IPS DF 6.9 (cell line): ENCODE measurements around the gene HNRNPA3.
"Not testable (repeated sequence)": the region's sequence is repeated elsewhere in the genome, so short reads cannot be mapped to it uniquely, and the experiment has no call there.

Experiments used
- DNase-seq: peaks from one replicate; pipeline ENCODE4 v3.0.0-alpha.2; 2013; ENCODE audit warnings: low read depth, low spot score
- H3K27ac ChIP-seq: one replicate; pipeline ENCODE4 v1.5.1; 2013; ENCODE audit warnings: low read length, control low read depth
- H3K27me3 ChIP-seq: 2 replicates; pipeline ENCODE4 v1.6.1; 2013; ENCODE audit warnings: mild to moderate bottlenecking, low read length; ENCODE audit not compliant: control insufficient read depth, insufficient read depth
- H3K36me3 ChIP-seq: 2 replicates; pipeline ENCODE4 v1.6.1; 2013; ENCODE audit warnings: low read length; ENCODE audit not compliant: control insufficient read depth, insufficient read depth
- H3K4me1 ChIP-seq: 2 replicates; pipeline ENCODE4 v1.6.1; 2013; ENCODE audit warnings: low read length; ENCODE audit not compliant: control insufficient read depth, insufficient read depth
- H3K4me3 ChIP-seq: 2 replicates; pipeline ENCODE4 v1.5.1; 2013; ENCODE audit warnings: mild to moderate bottlenecking, low read length
- H3K9me3 ChIP-seq: 2 replicates; pipeline ENCODE4 v1.6.1; 2013; ENCODE audit warnings: low read length, inconsistent platforms; ENCODE audit not compliant: control insufficient read depth, insufficient read depth
- WGBS: extraction: QIAGEN DNeasy Blood & Tissue Kit; methylation state at CpG from one replicate; pipeline ENCODE4 v1.1.7; 2013; ENCODE audit warnings: mixed read lengths, missing lambda C conversion rate; ENCODE audit not compliant: insufficient read length, insufficient coverage; 5-methylcytosine and 5-hydroxymethylcytosine counted together

HNRNPA3 gene

DNA sequence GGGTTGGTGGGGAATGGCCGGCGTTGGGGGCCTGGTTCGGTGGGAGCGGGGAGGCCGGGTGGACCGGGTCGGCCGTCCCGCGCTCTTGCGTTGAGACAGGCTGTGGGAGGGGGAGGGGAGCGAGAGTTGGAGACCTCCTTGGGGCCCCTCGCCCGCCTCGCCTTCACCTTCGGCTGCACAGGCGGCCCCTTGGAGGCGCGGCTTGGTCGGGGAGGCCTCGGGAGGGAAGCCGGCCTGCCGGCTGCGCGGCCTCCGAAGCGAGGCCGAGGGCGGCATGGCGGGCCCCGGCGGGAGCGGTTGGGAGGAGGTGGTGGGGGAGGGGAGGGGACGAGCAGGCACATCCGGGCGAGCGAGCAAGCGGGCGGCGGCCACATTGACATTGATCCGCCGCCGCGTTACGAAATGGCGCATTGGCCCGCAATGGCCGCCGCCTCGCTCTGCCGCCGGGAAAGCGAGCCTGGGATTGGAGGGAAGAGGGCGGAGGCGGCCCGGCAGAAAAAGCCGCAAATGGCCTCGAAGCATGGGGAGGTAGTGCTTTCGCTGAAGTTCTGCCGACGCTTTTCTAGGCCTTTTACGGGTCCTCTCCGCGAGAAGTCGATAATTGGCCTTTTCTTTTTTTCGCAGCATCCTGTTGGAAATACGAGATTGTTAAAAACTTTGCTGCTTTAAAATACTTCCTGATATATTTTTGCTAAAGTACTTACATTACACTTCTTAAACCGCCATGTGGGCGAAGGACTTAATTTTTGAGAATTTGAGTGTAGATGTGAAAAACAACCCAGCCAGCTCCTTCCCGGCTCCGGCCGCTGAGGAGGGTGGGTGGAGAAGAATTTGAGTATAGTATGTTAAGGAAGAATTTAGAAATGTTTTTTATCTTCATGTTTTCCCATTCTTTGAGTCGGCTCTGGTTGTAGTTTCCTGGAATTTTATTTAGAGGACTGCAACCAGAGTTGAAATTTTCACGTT, 580 bp downstream of the HNRNPA3 start:
- WGBS, result no CpG with 5 or more reads among the region's 74 CpGs
- no peak overlapping the region for H3K27ac ChIP-seq
- H3K4me1 ChIP-seq, result no peaks in the 10 kb centered on the region
- H3K27me3 ChIP-seq, result no peaks in the 10 kb centered on the region
- peak overlapping the region; percentile 98 for H3K4me3 ChIP-seq
- H3K9me3 ChIP-seq, result no peaks in the 10 kb centered on the region
- no peak for DNase-seq
- H3K36me3 ChIP-seq, result peaks cover 8% of the 10 kb centered on the region; the same call in 1 of the 2 replicates

DNA sequence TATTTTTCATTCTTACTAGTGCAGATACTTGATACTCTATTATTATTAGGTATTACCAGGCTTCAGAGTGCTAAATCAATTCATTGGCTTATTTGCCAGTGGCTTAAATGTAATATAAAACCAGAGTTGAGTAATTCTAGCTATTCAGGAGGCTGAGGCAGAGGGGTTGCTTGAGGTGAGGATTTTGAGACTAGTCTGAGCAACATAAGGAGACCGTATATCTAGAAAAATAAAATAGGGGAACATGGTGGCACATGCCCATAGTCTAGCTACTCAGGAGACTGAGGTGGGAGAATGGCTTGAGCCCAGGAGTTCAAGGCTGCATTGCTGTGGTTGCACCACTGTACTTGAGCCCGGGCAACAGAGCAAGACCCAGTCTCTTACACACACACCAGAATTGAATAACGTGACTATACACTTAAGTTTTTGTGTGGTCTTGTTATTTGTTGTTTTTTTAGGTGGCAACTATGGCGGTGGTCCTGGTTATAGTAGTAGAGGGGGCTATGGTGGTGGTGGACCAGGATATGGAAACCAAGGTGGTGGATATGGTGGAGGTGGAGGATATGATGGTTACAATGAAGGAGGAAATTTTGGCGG, 4.8 kb downstream of the HNRNPA3 start:
- H3K9me3 ChIP-seq, result no peaks in the 10 kb centered on the region
- H3K4me3 ChIP-seq, result no peak overlapping the region
- no peaks in the 10 kb centered on the region for H3K4me1 ChIP-seq
- peaks cover 17% of the 10 kb centered on the region; the same call in 1 of the 2 replicates for H3K36me3 ChIP-seq
- H3K27ac ChIP-seq, result no peak overlapping the region
- no peak for DNase-seq
- no CpG with 5 or more reads among the region's 5 CpGs for WGBS
- no peaks in the 10 kb centered on the region for H3K27me3 ChIP-seq

DNA sequence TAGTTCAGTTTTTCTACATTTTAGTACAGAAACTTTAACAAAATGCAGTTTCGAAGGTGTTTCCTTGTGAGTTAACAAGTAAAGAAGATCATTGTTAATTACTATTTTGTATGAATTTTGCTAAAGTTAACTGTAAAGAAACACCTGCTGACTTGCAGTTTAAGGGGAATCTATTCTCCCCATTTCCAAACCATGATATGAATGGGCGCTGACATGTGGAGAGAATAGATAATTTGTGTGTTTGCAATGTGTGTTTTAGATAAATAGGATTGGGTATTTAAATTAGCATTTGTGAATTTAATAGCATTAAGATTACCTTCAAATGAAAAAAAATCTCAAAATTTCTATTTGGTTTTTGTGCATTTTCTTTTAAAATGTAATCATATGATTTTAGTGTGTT, 7.2 kb downstream of the HNRNPA3 start:
- not testable (repeated sequence) for DNase-seq, H3K27ac ChIP-seq, H3K4me1 ChIP-seq

DNA sequence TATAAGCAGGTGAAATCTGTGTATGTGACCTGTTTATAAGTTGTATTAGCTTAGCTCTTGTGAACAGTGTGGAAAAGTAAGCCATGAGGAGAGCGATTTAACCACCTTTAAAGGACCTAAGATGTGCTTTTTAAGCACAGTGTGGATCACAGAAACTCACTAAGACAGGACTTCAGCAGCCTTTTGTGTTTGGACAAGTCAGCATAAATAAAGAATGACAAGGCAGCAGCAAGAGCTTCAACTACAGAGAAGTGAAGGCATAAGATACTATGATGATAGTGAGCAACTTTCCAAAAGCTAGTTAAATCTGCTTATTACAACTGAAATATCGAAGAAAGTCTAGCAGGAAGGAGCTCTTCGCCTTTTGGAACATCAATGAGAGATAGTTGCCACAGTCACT, 8.9 kb downstream of the HNRNPA3 start:
- no peak overlapping the region for H3K4me3 ChIP-seq
- H3K4me1 ChIP-seq, result no peaks in the 10 kb centered on the region
- no peak overlapping the region for H3K27ac ChIP-seq
- H3K9me3 ChIP-seq, result no peaks in the 10 kb centered on the region
- WGBS, result no CpG with 5 or more reads among the region's 3 CpGs
- H3K27me3 ChIP-seq, result no peaks in the 10 kb centered on the region
- peaks cover 16% of the 10 kb centered on the region; the same call in 1 of the 2 replicates for H3K36me3 ChIP-seq
- DNase-seq, result no peak

More for the DNA sequence above, 7.2 kb downstream of the HNRNPA3 start:
- no CpG with 5 or more reads among the region's 2 CpGs for WGBS
- not testable (repeated sequence) for H3K4me3 ChIP-seq, H3K27me3 ChIP-seq, H3K9me3 ChIP-seq
- peaks cover 20% of the 10 kb centered on the region; the same call in 1 of the 2 replicates for H3K36me3 ChIP-seq

DNA sequence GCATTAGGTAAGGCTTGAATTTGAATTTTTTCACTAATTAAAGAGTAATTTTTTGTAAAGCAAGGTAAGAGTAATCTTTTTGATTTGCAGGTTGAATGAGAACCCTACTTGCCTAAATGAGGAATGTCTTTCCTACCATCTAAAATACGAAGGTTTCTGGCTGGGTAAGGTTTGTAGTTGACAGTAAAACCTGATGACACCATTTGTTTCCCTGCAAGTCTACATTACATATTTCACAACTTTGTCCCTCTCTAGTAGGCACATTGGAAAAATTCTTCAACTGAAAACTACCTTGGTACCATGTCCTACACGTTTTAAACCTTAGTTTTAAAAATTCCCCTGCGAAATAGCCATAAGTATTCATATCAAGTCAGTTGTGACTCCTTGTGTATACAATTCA, 9.4 kb downstream of the HNRNPA3 start:
- Histone ChIP-seq H3K9me3 (no peaks in the 10 kb centered on the region), H3K36me3 (peaks cover 15% of the 10 kb centered on the region; the same call in 1 of the 2 replicates), H3K4me3 (no peak overlapping the region), H3K27ac (no peak overlapping the region), H3K27me3 (no peaks in the 10 kb centered on the region), H3K4me1 (no peaks in the 10 kb centered on the region)
- no peak for DNase-seq
- WGBS, result no CpG with 5 or more reads among the region's 3 CpGs

DNA sequence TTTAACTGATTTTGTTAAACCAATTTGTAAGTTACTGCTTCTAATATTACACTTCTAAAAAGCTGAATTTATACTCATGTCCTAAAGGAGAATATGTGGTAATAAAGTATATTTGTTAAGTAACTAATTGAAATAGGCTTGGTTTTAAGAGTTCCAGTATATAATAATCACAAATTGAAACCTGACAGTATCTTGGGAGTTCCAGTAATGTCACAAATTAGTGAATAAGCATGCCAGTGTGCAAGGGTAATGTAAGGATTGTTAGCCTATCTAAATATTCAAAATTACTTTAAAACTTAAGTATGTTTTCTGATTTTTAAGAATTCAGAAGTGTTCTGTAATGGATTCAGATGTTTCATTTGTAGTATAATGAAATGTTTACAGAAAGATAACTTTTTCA, 10.8 kb downstream of the HNRNPA3 start:
- not testable (repeated sequence) for H3K4me1 ChIP-seq, H3K27ac ChIP-seq, DNase-seq, H3K27me3 ChIP-seq, H3K4me3 ChIP-seq, H3K9me3 ChIP-seq
- peaks cover 12% of the 10 kb centered on the region; the same call in 1 of the 2 replicates for H3K36me3 ChIP-seq

DNA sequence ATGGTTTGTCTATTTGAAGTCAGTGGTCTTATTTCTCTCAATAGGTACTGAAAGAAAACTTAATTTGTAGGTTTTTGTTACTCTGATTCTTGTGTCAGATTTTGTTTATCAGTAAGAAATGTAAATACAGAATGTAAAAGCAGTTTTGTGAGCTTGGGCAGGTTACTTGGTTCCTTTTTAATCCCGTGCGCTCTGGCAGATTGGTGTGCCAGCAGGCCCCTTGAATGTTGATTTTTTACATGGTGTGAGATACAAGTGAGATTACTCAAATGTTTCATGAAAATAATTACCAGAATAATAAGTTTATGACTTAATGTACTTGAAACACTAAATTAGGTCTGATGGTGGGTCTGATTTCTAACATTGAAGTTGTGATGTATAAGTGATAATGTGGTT, 13.4 kb downstream of the HNRNPA3 start:
- Histone ChIP-seq H3K36me3 (peaks cover 17% of the 10 kb centered on the region; the same call in 1 of the 2 replicates), H3K9me3 (no peaks in the 10 kb centered on the region), H3K27me3 (no peaks in the 10 kb centered on the region), H3K27ac (no peak overlapping the region), H3K4me3 (no peak overlapping the region), H3K4me1 (no peaks in the 10 kb centered on the region)
- WGBS, result no CpG with 5 or more reads among the region's 2 CpGs
- no peak for DNase-seq

DNA sequence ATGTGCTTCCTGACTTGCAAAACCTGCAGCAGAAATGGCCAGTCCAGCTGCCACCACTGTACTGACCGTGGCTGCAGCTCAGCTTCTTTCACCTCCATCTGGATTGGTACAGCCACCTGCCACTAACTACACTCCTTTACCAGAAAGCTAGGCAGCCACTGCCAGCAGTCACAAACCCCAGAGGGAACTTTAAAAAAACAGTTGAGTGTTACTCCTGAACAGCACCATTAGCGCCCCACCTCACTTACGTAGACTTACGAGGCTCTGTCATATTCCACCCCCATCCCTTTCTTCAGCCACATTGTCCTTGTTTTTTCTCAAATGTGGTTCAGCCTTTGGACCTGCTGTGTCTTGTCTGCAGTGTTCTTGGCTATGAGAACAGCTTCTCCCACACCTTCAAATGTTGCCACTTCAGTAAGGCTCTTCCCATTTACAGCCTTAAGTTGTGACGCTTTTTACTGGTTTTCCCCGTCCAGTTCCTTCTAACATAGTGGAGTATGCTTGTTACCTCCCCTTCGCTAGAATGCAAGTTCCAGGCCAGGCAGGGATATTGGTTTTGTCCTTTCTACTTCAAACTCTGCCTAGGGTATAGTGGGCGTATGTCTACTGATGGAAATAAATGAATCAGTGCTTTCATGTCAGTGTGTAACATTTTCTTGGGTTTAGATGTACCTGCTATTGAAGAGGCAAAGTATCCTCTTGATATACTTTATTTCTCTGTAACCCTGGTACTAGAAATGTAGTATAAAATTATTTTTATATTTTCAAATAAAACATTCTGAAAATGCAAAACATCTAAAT, 17.0 kb downstream of the HNRNPA3 start:
- no peak overlapping the region for H3K4me3 ChIP-seq
- no peaks in the 10 kb centered on the region; the same call in 1 of the 2 replicates for H3K9me3 ChIP-seq
- WGBS, result no CpG with 5 or more reads among the region's 8 CpGs
- DNase-seq, result no peak
- no peaks in the 10 kb centered on the region for H3K27me3 ChIP-seq
- H3K36me3 ChIP-seq, result peaks cover 12% of the 10 kb centered on the region; the same call in 1 of the 2 replicates
- no peaks in the 10 kb centered on the region for H3K4me1 ChIP-seq
- H3K27ac ChIP-seq, result no peak overlapping the region

DNA sequence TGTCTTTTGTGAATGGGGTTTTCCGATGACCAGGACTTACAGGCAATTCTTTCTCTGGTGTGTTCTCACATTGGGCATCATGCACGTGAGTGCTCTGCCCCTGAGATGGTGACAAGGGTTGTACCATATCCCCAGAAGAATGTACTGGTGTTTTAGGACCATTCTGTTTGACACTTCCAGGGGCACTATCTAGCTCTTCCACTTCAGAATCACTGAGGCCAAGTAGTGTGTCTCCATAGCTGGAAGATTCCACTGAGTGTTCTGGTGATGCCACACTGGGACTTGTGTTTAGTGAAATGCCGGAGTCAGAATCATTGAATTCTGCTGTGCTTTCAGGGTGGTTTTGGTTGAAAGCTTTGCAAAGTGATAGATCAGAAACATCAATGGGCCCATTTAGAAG, 18.7 kb downstream of the HNRNPA3 start:
- no peak overlapping the region for H3K4me3 ChIP-seq
- no CpG with 5 or more reads among the region's 3 CpGs for WGBS
- DNase-seq, result no peak
- peaks cover 12% of the 10 kb centered on the region; the same call in 1 of the 2 replicates for H3K36me3 ChIP-seq
- H3K9me3 ChIP-seq, result no peaks in the 10 kb centered on the region; the same call in 1 of the 2 replicates
- H3K27me3 ChIP-seq, result no peaks in the 10 kb centered on the region
- H3K27ac ChIP-seq, result no peak overlapping the region
- H3K4me1 ChIP-seq, result no peaks in the 10 kb centered on the region

DNA sequence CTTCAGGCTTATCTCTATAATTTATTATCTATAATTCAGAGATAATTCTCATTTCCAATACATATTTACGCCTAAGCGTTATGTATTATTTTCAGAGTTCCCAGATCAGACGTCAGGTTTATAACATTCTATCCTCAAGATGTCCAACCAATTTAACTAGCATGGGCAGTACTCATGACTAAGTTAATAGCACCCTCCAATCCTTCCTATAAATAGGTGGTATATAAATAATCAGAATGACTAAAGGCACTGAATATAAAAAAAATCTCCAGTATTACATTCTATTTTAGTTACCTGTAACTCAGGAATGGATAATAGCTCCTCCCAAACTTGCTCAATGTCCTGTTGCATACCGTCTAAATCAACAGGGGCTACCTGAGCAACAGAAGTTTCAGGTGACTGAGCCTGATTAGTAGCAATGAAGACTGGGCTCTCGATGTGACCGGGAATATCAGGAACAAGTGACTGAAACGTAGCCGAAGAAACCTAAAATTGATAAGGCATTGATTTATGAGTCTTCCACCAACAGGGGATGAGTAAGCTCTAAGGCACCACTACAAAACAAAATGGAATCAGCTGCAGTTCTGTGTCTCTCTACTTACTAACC, 19.6 kb downstream of the HNRNPA3 start:
- WGBS, result 100% methylated on average over 2 of the region's 8 CpGs
- no peak for DNase-seq
- Histone ChIP-seq H3K4me3 (no peak overlapping the region), H3K9me3 (no peaks in the 10 kb centered on the region; the same call in 1 of the 2 replicates), H3K27ac (no peak overlapping the region), H3K36me3 (peaks cover 12% of the 10 kb centered on the region; the same call in 1 of the 2 replicates), H3K4me1 (no peaks in the 10 kb centered on the region), H3K27me3 (no peaks in the 10 kb centered on the region)
